OCI-LY3 (cell line): Measurements from ENCODE around the gene TTC39A.

Experiments used
- H2AFZ ChIP-seq: fragments of 200-600, 300-600 bp; shearing (Covaris generic); 2 replicates; pipeline ENCODE4 v1.6.0; 2014; ENCODE audit warnings: antibody characterized with exemption, low read depth, low read length
- H3K27ac ChIP-seq: fragments of 200-600, 300-600 bp; sonication (generic); 2 replicates; pipeline ENCODE4 v1.5.1; 2014; ENCODE audit warnings: mild to moderate bottlenecking, low read length, moderate library complexity, mixed read lengths
- H3K27me3 ChIP-seq: fragments of 200-600, 300-600 bp; sonication (generic); 2 replicates; pipeline ENCODE4 v1.6.1; 2014; ENCODE audit warnings: low read depth, low read length, mixed read lengths
- H3K36me3 ChIP-seq: fragments of 200-600, 300-600 bp; sonication (generic); replicated peaks from 2 replicates; pipeline ENCODE3; 2014; ENCODE audit warnings: low read depth, low read length, mixed read lengths
- H3K4me1 ChIP-seq: fragments of 300-600, 200-600 bp; sonication (generic); 2 replicates; pipeline ENCODE4 v1.6.1; 2014; ENCODE audit warnings: low read length, mixed read lengths
- H3K4me2 ChIP-seq: fragments of 200-600, 300-600 bp; sonication (generic); 2 replicates; pipeline ENCODE4 v1.6.1; 2014; ENCODE audit warnings: low read length, mixed read lengths
- H3K4me3 ChIP-seq: fragments of 300-600, 200-600 bp; sonication (generic); 2 replicates; pipeline ENCODE4 v1.5.1; 2014; ENCODE audit warnings: antibody characterized with exemption, mild to moderate bottlenecking, low read length, moderate library complexity
- H3K79me2 ChIP-seq: fragments of 300-600, 200-600 bp; shearing (Covaris generic); 2 replicates; pipeline ENCODE4 v1.6.1; 2014; ENCODE audit warnings: mild to moderate bottlenecking, low read length, mixed read lengths
- H3K9ac ChIP-seq: fragments of 300-600, 200-600 bp; shearing (Covaris generic); 2 replicates; pipeline ENCODE4 v1.6.0; 2014; ENCODE audit warnings: mild to moderate bottlenecking, low read length, moderate library complexity
- H3K9me3 ChIP-seq: fragments of 200-600, 300-600 bp; shearing (Covaris generic); 2 replicates; pipeline ENCODE4 v1.6.1; 2014; ENCODE audit warnings: low read length, mixed read lengths; ENCODE audit not compliant: insufficient read depth
- H4K20me1 ChIP-seq: fragments of 200-600, 300-600 bp; sonication (generic); 2 replicates; pipeline ENCODE4 v1.6.1; 2016; ENCODE audit warnings: low read length, mixed read lengths; ENCODE audit not compliant: insufficient read depth
- EZH2phosphoT487 ChIP-seq: fragments of 200-600 bp; shearing (Covaris generic); IDR thresholded peaks from 2 replicates; pipeline ENCODE4 v1.6.1; 2018; ENCODE audit warnings: antibody characterized with exemption, mixed run types, low read depth
- TF ChIP-seq, protein P1 (sequence below): fragments of 200-600, 300-600 bp; sonication (generic); IDR thresholded peaks from 2 replicates; pipeline ENCODE4 v1.5.1; 2014; ENCODE audit warnings: antibody characterized with exemption, low read length, low read depth

Gene TTC39A

DNA sequence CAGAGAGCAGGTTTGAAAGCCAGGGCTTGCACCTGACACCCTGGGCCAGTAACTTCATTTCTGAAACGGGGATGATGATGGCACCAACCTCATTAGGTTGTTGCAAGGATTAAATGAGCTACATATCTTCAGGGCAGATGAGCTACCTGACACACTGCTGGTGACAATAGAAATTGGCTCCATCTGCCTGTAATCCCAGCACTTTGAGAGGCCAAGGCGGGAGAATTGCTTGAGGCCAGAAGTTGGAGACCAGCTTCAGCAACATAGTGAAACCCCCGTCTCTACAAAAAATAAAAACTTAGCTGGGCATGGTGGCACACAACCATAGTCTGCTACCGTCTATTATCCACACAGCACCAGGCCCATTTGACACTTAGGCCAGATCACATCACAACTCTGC, 6.3 kb upstream of the TTC39A start:
- H3K9ac ChIP-seq: no peak overlapping the region
- H3K4me3 ChIP-seq: no peak overlapping the region
- no peaks in the 10 kb centered on the region for H3K79me2 ChIP-seq
- TF ChIP-seq, protein P1, sequence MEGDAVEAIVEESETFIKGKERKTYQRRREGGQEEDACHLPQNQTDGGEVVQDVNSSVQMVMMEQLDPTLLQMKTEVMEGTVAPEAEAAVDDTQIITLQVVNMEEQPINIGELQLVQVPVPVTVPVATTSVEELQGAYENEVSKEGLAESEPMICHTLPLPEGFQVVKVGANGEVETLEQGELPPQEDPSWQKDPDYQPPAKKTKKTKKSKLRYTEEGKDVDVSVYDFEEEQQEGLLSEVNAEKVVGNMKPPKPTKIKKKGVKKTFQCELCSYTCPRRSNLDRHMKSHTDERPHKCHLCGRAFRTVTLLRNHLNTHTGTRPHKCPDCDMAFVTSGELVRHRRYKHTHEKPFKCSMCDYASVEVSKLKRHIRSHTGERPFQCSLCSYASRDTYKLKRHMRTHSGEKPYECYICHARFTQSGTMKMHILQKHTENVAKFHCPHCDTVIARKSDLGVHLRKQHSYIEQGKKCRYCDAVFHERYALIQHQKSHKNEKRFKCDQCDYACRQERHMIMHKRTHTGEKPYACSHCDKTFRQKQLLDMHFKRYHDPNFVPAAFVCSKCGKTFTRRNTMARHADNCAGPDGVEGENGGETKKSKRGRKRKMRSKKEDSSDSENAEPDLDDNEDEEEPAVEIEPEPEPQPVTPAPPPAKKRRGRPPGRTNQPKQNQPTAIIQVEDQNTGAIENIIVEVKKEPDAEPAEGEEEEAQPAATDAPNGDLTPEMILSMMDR: no peak
- TF ChIP-seq EZH2phosphoT487: no peak
- no peak overlapping the region for H3K27ac ChIP-seq
- H2AFZ ChIP-seq: no peak overlapping the region
- peaks cover 6% of the 10 kb centered on the region for H3K4me1 ChIP-seq
- H3K4me2 ChIP-seq: no peak overlapping the region
- H4K20me1 ChIP-seq: no peaks in the 10 kb centered on the region
- H3K9me3 ChIP-seq: no peaks in the 10 kb centered on the region
- no peaks in the 10 kb centered on the region for H3K27me3 ChIP-seq
- no peaks in the 10 kb centered on the region for H3K36me3 ChIP-seq

DNA sequence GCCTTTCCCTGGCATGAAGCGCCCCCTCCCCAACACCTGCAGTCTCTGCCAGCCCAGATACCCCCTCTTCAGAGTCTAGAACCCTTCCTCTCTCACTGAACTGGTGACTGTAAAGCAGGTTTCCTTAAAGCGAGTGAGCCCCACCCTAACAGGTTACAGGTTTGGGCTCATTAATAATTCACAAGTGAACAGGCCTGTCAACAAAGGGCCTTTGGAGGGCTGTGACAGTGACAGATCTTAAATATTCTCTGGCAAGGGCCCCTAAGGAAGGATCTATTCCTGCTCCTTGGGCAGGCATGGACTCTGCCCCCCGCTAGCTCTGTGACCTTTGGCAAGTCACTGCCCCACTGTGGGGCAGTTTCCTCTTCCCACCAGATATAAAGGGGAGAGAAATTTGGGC, 5.6 kb upstream of the TTC39A start:
- H3K4me1 ChIP-seq: peaks cover 7% of the 10 kb centered on the region
- H3K36me3 ChIP-seq: no peaks in the 10 kb centered on the region
- H3K79me2 ChIP-seq: no peaks in the 10 kb centered on the region
- H2AFZ ChIP-seq: no peak overlapping the region
- TF ChIP-seq, protein P1: no peak
- no peak for TF ChIP-seq EZH2phosphoT487
- no peak overlapping the region for H3K9ac ChIP-seq
- H3K4me3 ChIP-seq: no peak overlapping the region
- no peaks in the 10 kb centered on the region for H3K9me3 ChIP-seq
- no peak overlapping the region for H3K27ac ChIP-seq
- no peak overlapping the region for H3K4me2 ChIP-seq
- H3K27me3 ChIP-seq: no peaks in the 10 kb centered on the region
- H4K20me1 ChIP-seq: no peaks in the 10 kb centered on the region

DNA sequence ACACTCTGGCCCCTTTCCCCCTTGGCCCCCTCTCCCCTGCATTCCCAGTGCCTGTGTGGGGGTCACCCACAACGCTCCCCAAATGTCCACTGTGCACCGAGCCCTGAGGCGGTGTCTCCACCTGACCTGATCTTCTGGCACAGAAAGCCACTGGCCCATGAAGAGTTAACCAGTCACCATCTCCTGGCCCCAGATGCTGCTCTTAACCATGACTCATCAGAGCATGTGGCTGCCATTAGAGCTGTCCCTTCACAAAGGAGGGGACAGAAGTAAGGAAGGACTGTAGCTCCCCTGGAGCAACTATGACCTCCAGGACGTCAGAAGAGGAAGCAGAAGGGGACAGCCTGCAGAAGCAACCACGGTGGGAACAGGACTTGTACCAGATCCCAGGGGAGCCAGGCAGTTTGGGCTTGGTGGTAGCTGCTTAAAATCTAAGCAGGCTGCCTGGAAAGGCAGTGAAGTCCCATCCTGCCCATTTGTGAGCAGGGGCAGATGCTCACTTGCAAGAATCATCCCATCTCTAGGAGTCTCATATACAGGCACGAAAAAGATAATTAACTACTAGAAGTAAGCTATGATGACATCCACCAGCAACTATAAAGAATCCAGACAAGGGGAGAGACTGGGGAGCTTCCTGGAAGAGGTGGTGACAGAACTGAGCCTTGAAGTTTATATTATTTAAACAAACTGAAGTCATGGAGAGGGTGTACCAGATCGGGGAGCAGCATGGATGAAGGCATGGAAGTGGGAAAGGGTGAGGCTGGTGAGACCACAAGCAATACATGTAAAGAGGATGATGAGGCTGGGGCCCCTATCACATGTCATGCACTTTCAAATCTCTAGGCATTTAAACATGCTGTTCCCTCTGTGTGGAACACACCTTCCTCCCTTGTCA, 1.1 kb upstream of the TTC39A start:
- Histone ChIP-seq H3K27ac (no peak overlapping the region), H3K36me3 (no peaks in the 10 kb centered on the region), H3K79me2 (no peaks in the 10 kb centered on the region), H3K27me3 (0 out of 2 replicates have a peak, but pooled peaks cover 6% of the 10 kb centered on the region), H3K4me2 (peak overlapping the region; percentile 96), H2AFZ (peak overlapping the region; percentile 60; the same call in 1 of the 2 replicates), H3K9me3 (no peaks in the 10 kb centered on the region), H3K4me1 (peaks cover 11% of the 10 kb centered on the region), H3K4me3 (peak overlapping the region; percentile 87), H3K9ac (peak overlapping the region; percentile 62; the same call in 1 of the 2 replicates), H4K20me1 (no peaks in the 10 kb centered on the region)
- TF ChIP-seq EZH2phosphoT487: no peak
- TF ChIP-seq, protein P1: no peak

DNA sequence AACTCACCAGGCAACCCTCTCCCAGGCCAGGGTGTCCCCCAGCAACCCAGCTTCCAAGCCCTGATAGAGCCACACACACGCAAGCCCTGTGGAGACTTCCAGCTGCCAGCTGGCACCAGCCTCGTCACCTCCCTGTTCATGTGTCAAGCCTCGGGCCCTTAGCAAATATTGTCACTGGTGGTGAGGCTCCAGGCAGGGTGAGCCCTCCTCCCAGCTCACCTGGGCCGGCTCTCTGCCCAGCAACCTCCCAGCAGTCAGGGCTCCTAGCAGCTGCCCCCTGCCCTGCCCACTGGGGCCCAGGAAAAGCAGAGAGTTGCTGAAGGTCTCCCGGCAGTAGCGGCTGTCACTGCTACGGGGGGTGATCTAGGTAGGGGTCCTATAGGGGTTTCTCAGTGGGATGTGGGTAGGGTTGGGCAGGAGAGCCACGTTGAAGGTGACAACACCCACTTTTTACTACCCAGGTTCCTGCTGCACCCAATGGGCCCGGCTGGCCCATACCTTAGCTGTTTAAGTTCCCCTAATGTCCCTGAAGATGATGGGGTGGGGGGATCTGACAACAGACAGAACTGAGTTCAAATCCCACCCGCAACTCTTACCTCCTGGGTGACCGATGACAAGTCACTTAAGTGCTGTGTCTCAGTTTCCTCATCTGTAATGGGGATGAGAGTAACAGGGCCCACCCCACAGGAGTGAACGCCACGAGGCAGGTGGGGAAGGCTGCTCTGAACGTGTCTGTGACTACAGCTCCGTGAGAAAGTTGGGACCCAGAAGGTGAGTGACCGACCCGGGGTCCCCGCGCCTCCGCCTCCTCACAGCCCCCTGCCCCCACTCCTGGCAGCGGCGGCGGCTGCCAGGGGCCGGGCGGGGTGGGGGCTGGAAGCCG, 678 bp downstream of the TTC39A start:
- Histone ChIP-seq H3K9me3 (no peaks in the 10 kb centered on the region), H3K79me2 (no peaks in the 10 kb centered on the region), H2AFZ (no peak overlapping the region), H3K4me2 (peak overlapping the region; percentile 62), H3K4me3 (peak overlapping the region; percentile 87), H3K27ac (no peak overlapping the region), H3K36me3 (no peaks in the 10 kb centered on the region), H3K9ac (no peak overlapping the region), H3K27me3 (0 out of 2 replicates have a peak, but pooled peaks cover 6% of the 10 kb centered on the region), H3K4me1 (peaks cover 11% of the 10 kb centered on the region), H4K20me1 (no peaks in the 10 kb centered on the region)
- no peak for TF ChIP-seq EZH2phosphoT487
- TF ChIP-seq, protein P1: no peak
